DMS114 treated with DMSO at 0.1 percent for 48 hours (cell line): ENCODE data around the gene NPTXR.

Source experiments
- DNase-seq: peaks from one replicate; lab custom pipeline; 2025; ENCODE audit not compliant: unreplicated experiment; lab: John Stamatoyannopoulos, UW

NPTXR gene

GRCh38 chr22:38774496-38775166 is 69.2 kb downstream of the NPTXR start:
- DNase-seq, result no peak

- no peak for DNase-seq
Measured at GRCh38 chr22:38773363-38773946, 70.4 kb downstream of the NPTXR start.

- no peak for DNase-seq
Measured at GRCh38 chr22:38772623-38772873, 71.3 kb downstream of the NPTXR start.

GRCh38 chr22:38770257-38770949 is 73.4 kb downstream of the NPTXR start:
- no peak for DNase-seq
